ENCODE results near the gene NDE1.

DNA sequence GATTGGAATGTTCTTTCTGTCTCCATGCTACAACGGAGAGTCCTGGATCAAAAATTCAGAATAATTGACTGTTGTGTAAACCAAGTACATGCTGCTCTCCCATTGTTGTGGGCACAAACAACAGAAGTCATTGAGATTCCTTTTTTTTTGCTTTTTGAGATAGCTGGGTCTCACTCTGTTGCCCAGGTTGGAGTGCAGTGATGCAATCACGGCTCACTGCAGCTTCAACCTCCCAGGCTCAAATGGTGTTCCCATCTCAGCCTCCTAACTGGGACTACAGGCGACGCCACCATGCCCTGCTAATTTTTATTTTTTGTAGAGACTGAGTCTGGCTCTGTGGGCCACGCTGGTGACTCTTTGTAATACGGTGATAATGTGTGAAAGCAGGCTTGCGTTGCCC lies 24.5 kb downstream of the NDE1 start:
- TF ChIP-seq POLR2A (IDR thresholded peaks at IDR 0.05), result no peak
- TF ChIP-seq, protein P1, sequence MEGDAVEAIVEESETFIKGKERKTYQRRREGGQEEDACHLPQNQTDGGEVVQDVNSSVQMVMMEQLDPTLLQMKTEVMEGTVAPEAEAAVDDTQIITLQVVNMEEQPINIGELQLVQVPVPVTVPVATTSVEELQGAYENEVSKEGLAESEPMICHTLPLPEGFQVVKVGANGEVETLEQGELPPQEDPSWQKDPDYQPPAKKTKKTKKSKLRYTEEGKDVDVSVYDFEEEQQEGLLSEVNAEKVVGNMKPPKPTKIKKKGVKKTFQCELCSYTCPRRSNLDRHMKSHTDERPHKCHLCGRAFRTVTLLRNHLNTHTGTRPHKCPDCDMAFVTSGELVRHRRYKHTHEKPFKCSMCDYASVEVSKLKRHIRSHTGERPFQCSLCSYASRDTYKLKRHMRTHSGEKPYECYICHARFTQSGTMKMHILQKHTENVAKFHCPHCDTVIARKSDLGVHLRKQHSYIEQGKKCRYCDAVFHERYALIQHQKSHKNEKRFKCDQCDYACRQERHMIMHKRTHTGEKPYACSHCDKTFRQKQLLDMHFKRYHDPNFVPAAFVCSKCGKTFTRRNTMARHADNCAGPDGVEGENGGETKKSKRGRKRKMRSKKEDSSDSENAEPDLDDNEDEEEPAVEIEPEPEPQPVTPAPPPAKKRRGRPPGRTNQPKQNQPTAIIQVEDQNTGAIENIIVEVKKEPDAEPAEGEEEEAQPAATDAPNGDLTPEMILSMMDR (IDR thresholded peaks at IDR 0.05), result no peak
